ENCODE data around the gene TMEM125. TPM values are rescaled to one million over a fixed set of nuclear protein-coding genes. Genes with fewer than 3 reads are reported as not detected.

Gene TMEM125
- polyA plus RNA-seq, 3 donors, result not detected

GRCh38 chr1:43308635-43309404, 39.0 kb downstream of the TMEM125 start:
- H3K4me2 ChIP-seq (replicated peaks; ENCODE audit: extremely low read depth, low read length, poor library complexity, severe bottlenecking), result no peak overlapping the region
- DNase-seq, result no peak
- no peak overlapping the region for H3K4me3 Mint-ChIP-seq
- TF ChIP-seq, protein P1, sequence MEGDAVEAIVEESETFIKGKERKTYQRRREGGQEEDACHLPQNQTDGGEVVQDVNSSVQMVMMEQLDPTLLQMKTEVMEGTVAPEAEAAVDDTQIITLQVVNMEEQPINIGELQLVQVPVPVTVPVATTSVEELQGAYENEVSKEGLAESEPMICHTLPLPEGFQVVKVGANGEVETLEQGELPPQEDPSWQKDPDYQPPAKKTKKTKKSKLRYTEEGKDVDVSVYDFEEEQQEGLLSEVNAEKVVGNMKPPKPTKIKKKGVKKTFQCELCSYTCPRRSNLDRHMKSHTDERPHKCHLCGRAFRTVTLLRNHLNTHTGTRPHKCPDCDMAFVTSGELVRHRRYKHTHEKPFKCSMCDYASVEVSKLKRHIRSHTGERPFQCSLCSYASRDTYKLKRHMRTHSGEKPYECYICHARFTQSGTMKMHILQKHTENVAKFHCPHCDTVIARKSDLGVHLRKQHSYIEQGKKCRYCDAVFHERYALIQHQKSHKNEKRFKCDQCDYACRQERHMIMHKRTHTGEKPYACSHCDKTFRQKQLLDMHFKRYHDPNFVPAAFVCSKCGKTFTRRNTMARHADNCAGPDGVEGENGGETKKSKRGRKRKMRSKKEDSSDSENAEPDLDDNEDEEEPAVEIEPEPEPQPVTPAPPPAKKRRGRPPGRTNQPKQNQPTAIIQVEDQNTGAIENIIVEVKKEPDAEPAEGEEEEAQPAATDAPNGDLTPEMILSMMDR (IDR thresholded peaks at IDR 0.05), result no peak
- no peak overlapping the region for H3K4me3 ChIP-seq (replicated peaks in 1 of 3; ENCODE audit: low read depth in 2 of 3, low read length in 3 of 3)
- no peaks in the 10 kb centered on the region for H3K36me3 ChIP-seq (replicated peaks in 1 of 2; ENCODE audit: control insufficient read depth in 1 of 2, insufficient read depth in 2 of 2, low read length in 2 of 2)
- no peak overlapping the region for H3K27ac ChIP-seq (ENCODE audit: low read depth in 1 of 2, low read length in 2 of 2)
- H3K27ac Mint-ChIP-seq, result peak overlapping the region in 1 of 7 donors; percentile 23
- H4K20me1 ChIP-seq (ENCODE audit: insufficient read depth, low read length), result no peaks in the 10 kb centered on the region
- H3K9me3 ChIP-seq (replicated peaks in 1 of 2; ENCODE audit: control insufficient read depth in 1 of 2, insufficient read depth in 1 of 2, low read length in 2 of 2), result no peaks in the 10 kb centered on the region
- peaks cover 0 to 2% (median 0%) of the 10 kb centered on the region in 7 donors for H3K9me3 Mint-ChIP-seq
- peaks cover 3% of the 10 kb centered on the region for H3K4me1 Mint-ChIP-seq
- peaks cover 0 to 3% (median 2%) of the 10 kb centered on the region in 3 donors for H3K27me3 Mint-ChIP-seq (ENCODE audit: low read depth in 3 of 3)
- no peaks in the 10 kb centered on the region for H3K27me3 ChIP-seq (ENCODE audit: control insufficient read depth in 2 of 2, insufficient read depth in 2 of 2, low read length in 2 of 2)
- no peaks in the 10 kb centered on the region for H3K79me2 ChIP-seq (ENCODE audit: insufficient read depth, low read length)
- 96% methylated on average over 18 of the region's 20 CpGs for WGBS (ENCODE audit: insufficient coverage)
- no peaks in the 10 kb centered on the region for H3K4me1 ChIP-seq (ENCODE audit: control insufficient read depth in 1 of 2, insufficient read depth in 2 of 2, low read length in 2 of 2)
- intact Hi-C loops (cut with micrococcal nuclease), result no loop called here
- no peak overlapping the region for H3K9ac ChIP-seq (ENCODE audit: insufficient read depth, low read length, poor library complexity, severe bottlenecking)
- no peak overlapping the region for H2AFZ ChIP-seq (ENCODE audit: insufficient read depth, low read depth, low read length, poor library complexity, severe bottlenecking)
- H3K36me3 Mint-ChIP-seq, result no peaks in the 10 kb centered on the region

GRCh38 chr1:43309405-43310025, 39.7 kb downstream of the TMEM125 start:
- Mint-ChIP-seq H3K27me3 (ENCODE audit: low read depth in 3 of 3) (peaks cover 0 to 3% (median 2%) of the 10 kb centered on the region in 3 donors), H3K4me3 (no peak overlapping the region), H3K9me3 (peaks cover 0 to 2% (median 0%) of the 10 kb centered on the region in 7 donors), H3K4me1 (no peaks in the 10 kb centered on the region), H3K36me3 (no peaks in the 10 kb centered on the region), H3K27ac (no peak overlapping the region)
- 97% methylated on average over 12 of the region's 13 CpGs for WGBS (ENCODE audit: insufficient coverage)
- no peaks in the 10 kb centered on the region for H3K4me1 ChIP-seq (ENCODE audit: control insufficient read depth in 1 of 2, insufficient read depth in 2 of 2, low read length in 2 of 2)
- H4K20me1 ChIP-seq (ENCODE audit: insufficient read depth, low read length), result no peaks in the 10 kb centered on the region
- no peak overlapping the region for H3K4me2 ChIP-seq (replicated peaks; ENCODE audit: extremely low read depth, low read length, poor library complexity, severe bottlenecking)
- H3K27ac ChIP-seq (ENCODE audit: low read depth in 1 of 2, low read length in 2 of 2), result no peak overlapping the region
- TF ChIP-seq, protein P1 (IDR thresholded peaks at IDR 0.05), result no peak
- no peak overlapping the region for H3K4me3 ChIP-seq (replicated peaks in 1 of 3; ENCODE audit: low read depth in 2 of 3, low read length in 3 of 3)
- no peaks in the 10 kb centered on the region for H3K9me3 ChIP-seq (replicated peaks in 1 of 2; ENCODE audit: control insufficient read depth in 1 of 2, insufficient read depth in 1 of 2, low read length in 2 of 2)
- no peak overlapping the region for H3K9ac ChIP-seq (ENCODE audit: insufficient read depth, low read length, poor library complexity, severe bottlenecking)
- no peaks in the 10 kb centered on the region for H3K27me3 ChIP-seq (ENCODE audit: control insufficient read depth in 2 of 2, insufficient read depth in 2 of 2, low read length in 2 of 2)
- DNase-seq, result no peak
- intact Hi-C loops (cut with micrococcal nuclease), result no loop called here
- H3K36me3 ChIP-seq (replicated peaks in 1 of 2; ENCODE audit: control insufficient read depth in 1 of 2, insufficient read depth in 2 of 2, low read length in 2 of 2), result no peaks in the 10 kb centered on the region
- no peak overlapping the region for H2AFZ ChIP-seq (ENCODE audit: insufficient read depth, low read depth, low read length, poor library complexity, severe bottlenecking)
- no peaks in the 10 kb centered on the region for H3K79me2 ChIP-seq (ENCODE audit: insufficient read depth, low read length)

All from CD14-positive monocyte (primary cell).